ENCODE results near the gene PLEKHA7. TPM values are rescaled to one million over a fixed set of nuclear protein-coding genes. Genes with fewer than 3 reads are reported as not detected.

PLEKHA7 gene
- total RNA-seq, 1 donor from 2014 or later = 0.92 TPM

GRCh38 chr11:16982256-16982671 is 31.9 kb downstream of the PLEKHA7 start:
- no peak for DNase-seq (ENCODE audit: low spot score)
- Mint-ChIP-seq H3K9me3 (ENCODE audit: low read depth) (no peaks in the 10 kb centered on the region), H3K4me3 (ENCODE audit: unreplicated experiment) (no peak overlapping the region), H3K27ac (ENCODE audit: unreplicated experiment) (no peak overlapping the region), H3K27me3 (ENCODE audit: low read depth) (no peaks in the 10 kb centered on the region), H3K4me1 (ENCODE audit: low read depth) (peaks cover 30% of the 10 kb centered on the region), H3K36me3 (ENCODE audit: low read depth) (peaks cover 3% of the 10 kb centered on the region)
- no peak for TF ChIP-seq CTCF (IDR thresholded peaks at IDR 0.05)

- DNase-seq (ENCODE audit: low spot score) = no peak
- Mint-ChIP-seq H3K36me3 (ENCODE audit: low read depth) (peaks cover 3% of the 10 kb centered on the region), H3K27ac (ENCODE audit: unreplicated experiment) (peak overlapping the region; percentile 67), H3K4me1 (ENCODE audit: low read depth) (peaks cover 30% of the 10 kb centered on the region), H3K4me3 (ENCODE audit: unreplicated experiment) (peak overlapping the region; percentile 15), H3K27me3 (ENCODE audit: low read depth) (no peaks in the 10 kb centered on the region), H3K9me3 (ENCODE audit: low read depth) (no peaks in the 10 kb centered on the region)
- no peak for TF ChIP-seq CTCF (IDR thresholded peaks at IDR 0.05)
Observed at GRCh38 chr11:16981651-16982194, 32.5 kb downstream of the PLEKHA7 start.

- Mint-ChIP-seq H3K36me3 (ENCODE audit: low read depth) (peaks cover 3% of the 10 kb centered on the region), H3K4me3 (ENCODE audit: unreplicated experiment) (no peak overlapping the region), H3K4me1 (ENCODE audit: low read depth) (peaks cover 30% of the 10 kb centered on the region), H3K9me3 (ENCODE audit: low read depth) (no peaks in the 10 kb centered on the region), H3K27ac (ENCODE audit: unreplicated experiment) (no peak overlapping the region), H3K27me3 (ENCODE audit: low read depth) (no peaks in the 10 kb centered on the region)
- DNase-seq (ENCODE audit: low spot score) = no peak
- no peak for TF ChIP-seq CTCF (IDR thresholded peaks at IDR 0.05)
Observed at GRCh38 chr11:16979703-16980622, 34.3 kb downstream of the PLEKHA7 start.

- peaks cover 29% of the 10 kb centered on the region for H3K4me1 Mint-ChIP-seq (ENCODE audit: low read depth)
- H3K9me3 Mint-ChIP-seq (ENCODE audit: low read depth) = no peaks in the 10 kb centered on the region
- DNase-seq (ENCODE audit: low spot score) = no peak
- no peak for TF ChIP-seq CTCF (IDR thresholded peaks at IDR 0.05)
- H3K27ac Mint-ChIP-seq (ENCODE audit: unreplicated experiment) = no peak overlapping the region
- H3K27me3 Mint-ChIP-seq (ENCODE audit: low read depth) = no peaks in the 10 kb centered on the region
- no peaks in the 10 kb centered on the region for H3K36me3 Mint-ChIP-seq (ENCODE audit: low read depth)
- no peak overlapping the region for H3K4me3 Mint-ChIP-seq (ENCODE audit: unreplicated experiment)
Observed at GRCh38 chr11:16977994-16978315, 36.3 kb downstream of the PLEKHA7 start.

- no peak for DNase-seq (ENCODE audit: low spot score)
- no peaks in the 10 kb centered on the region for H3K36me3 Mint-ChIP-seq (ENCODE audit: low read depth)
- H3K27me3 Mint-ChIP-seq (ENCODE audit: low read depth) = no peaks in the 10 kb centered on the region
- no peak overlapping the region for H3K27ac Mint-ChIP-seq (ENCODE audit: unreplicated experiment)
- TF ChIP-seq CTCF (IDR thresholded peaks at IDR 0.05) = no peak
- H3K4me1 Mint-ChIP-seq (ENCODE audit: low read depth) = peaks cover 23% of the 10 kb centered on the region
- no peaks in the 10 kb centered on the region for H3K9me3 Mint-ChIP-seq (ENCODE audit: low read depth)
- H3K4me3 Mint-ChIP-seq (ENCODE audit: unreplicated experiment) = no peak overlapping the region
Observed at GRCh38 chr11:16977136-16977993, 36.8 kb downstream of the PLEKHA7 start.

Measured in chondrocyte (in vitro differentiated cells).